ENCODE measurements around the gene EML1.

Gene EML1

GRCh38 chr14:99751539-99752485, 41.4 kb upstream of the EML1 start:
- no CpG with 5 or more reads among the region's 25 CpGs for WGBS (ENCODE audit: extremely low coverage, insufficient coverage, low lambda C conversion rate)
- Histone ChIP-seq H3K56ac (ENCODE audit: low read length) (no peak overlapping the region), H3K27ac (ENCODE audit: low read depth, low read length) (no peak overlapping the region)

GRCh38 chr14:99752486-99753121, 40.6 kb upstream of the EML1 start:
- Histone ChIP-seq H3K79me1 (ENCODE audit: low read length) (no peaks in the 10 kb centered on the region), H4K8ac (ENCODE audit: low read depth, low read length) (no peak overlapping the region), H3K18ac (ENCODE audit: low read length) (no peak overlapping the region), H3K36me3 (ENCODE audit: control insufficient read depth, insufficient read depth, low read length) (no peaks in the 10 kb centered on the region), H2AK5ac (ENCODE audit: low read length) (no peak overlapping the region), H2BK15ac (replicated peaks; ENCODE audit: low read depth) (no peak overlapping the region), H3K4me2 (ENCODE audit: low read length) (no peak overlapping the region), H3K4me3 (ENCODE audit: low read length) (no peak overlapping the region), H3K27ac (ENCODE audit: low read depth, low read length) (no peak overlapping the region), H2BK120ac (ENCODE audit: low read depth, low read length) (no peak overlapping the region), H3K23ac (ENCODE audit: low read length) (no peak overlapping the region), H2BK5ac (ENCODE audit: low read length) (no peak overlapping the region), H3K4ac (ENCODE audit: low read depth, low read length) (no peak overlapping the region), H3K56ac (ENCODE audit: low read length) (no peak overlapping the region), H3K79me2 (ENCODE audit: control insufficient read depth, insufficient read depth, low read length) (no peaks in the 10 kb centered on the region), H3K9ac (ENCODE audit: low read length) (no peak overlapping the region), H3K27me3 (ENCODE audit: insufficient read depth, low read length, poor library complexity) (no peaks in the 10 kb centered on the region), H3K4me1 (ENCODE audit: control insufficient read depth, low read depth, low read length) (no peaks in the 10 kb centered on the region), H4K5ac (ENCODE audit: low read length) (no peak overlapping the region)
- WGBS (ENCODE audit: extremely low coverage, insufficient coverage, low lambda C conversion rate) = no CpG with 5 or more reads among the region's 9 CpGs
- no peak for DNase-seq

More at GRCh38 chr14:99751539-99752485, 41.4 kb upstream of the EML1 start:
- Histone ChIP-seq H3K27me3 (ENCODE audit: insufficient read depth, low read length, poor library complexity) (no peaks in the 10 kb centered on the region), H3K18ac (ENCODE audit: low read length) (no peak overlapping the region), H3K4ac (ENCODE audit: low read depth, low read length) (no peak overlapping the region), H3K23ac (ENCODE audit: low read length) (no peak overlapping the region), H3K4me1 (ENCODE audit: control insufficient read depth, low read depth, low read length) (no peaks in the 10 kb centered on the region), H3K4me3 (ENCODE audit: low read length) (no peak overlapping the region), H3K9ac (ENCODE audit: low read length) (no peak overlapping the region), H2BK5ac (ENCODE audit: low read length) (no peak overlapping the region), H3K4me2 (ENCODE audit: low read length) (no peak overlapping the region), H4K5ac (ENCODE audit: low read length) (no peak overlapping the region), H2AK5ac (ENCODE audit: low read length) (no peak overlapping the region), H2BK120ac (ENCODE audit: low read depth, low read length) (no peak overlapping the region), H4K8ac (ENCODE audit: low read depth, low read length) (no peak overlapping the region), H3K79me2 (ENCODE audit: control insufficient read depth, insufficient read depth, low read length) (no peaks in the 10 kb centered on the region), H3K79me1 (ENCODE audit: low read length) (no peaks in the 10 kb centered on the region), H3K36me3 (ENCODE audit: control insufficient read depth, insufficient read depth, low read length) (no peaks in the 10 kb centered on the region), H2BK15ac (replicated peaks; ENCODE audit: low read depth) (no peak overlapping the region)
- no peak for DNase-seq

GRCh38 chr14:99753225-99754140, 39.7 kb upstream of the EML1 start:
- Histone ChIP-seq H3K27me3 (ENCODE audit: insufficient read depth, low read length, poor library complexity) (no peaks in the 10 kb centered on the region), H2BK15ac (replicated peaks; ENCODE audit: low read depth) (no peak overlapping the region), H3K4me1 (ENCODE audit: control insufficient read depth, low read depth, low read length) (no peaks in the 10 kb centered on the region), H4K5ac (ENCODE audit: low read length) (no peak overlapping the region), H3K4me2 (ENCODE audit: low read length) (no peak overlapping the region), H3K9ac (ENCODE audit: low read length) (no peak overlapping the region), H3K36me3 (ENCODE audit: control insufficient read depth, insufficient read depth, low read length) (no peaks in the 10 kb centered on the region), H3K79me1 (ENCODE audit: low read length) (no peaks in the 10 kb centered on the region), H3K27ac (ENCODE audit: low read depth, low read length) (no peak overlapping the region), H3K4me3 (ENCODE audit: low read length) (no peak overlapping the region), H3K18ac (ENCODE audit: low read length) (no peak overlapping the region), H3K4ac (ENCODE audit: low read depth, low read length) (no peak overlapping the region), H3K23ac (ENCODE audit: low read length) (no peak overlapping the region), H2BK5ac (ENCODE audit: low read length) (no peak overlapping the region), H4K8ac (ENCODE audit: low read depth, low read length) (no peak overlapping the region), H2AK5ac (ENCODE audit: low read length) (no peak overlapping the region), H3K79me2 (ENCODE audit: control insufficient read depth, insufficient read depth, low read length) (no peaks in the 10 kb centered on the region), H2BK120ac (ENCODE audit: low read depth, low read length) (no peak overlapping the region), H3K56ac (ENCODE audit: low read length) (no peak overlapping the region)
- WGBS (ENCODE audit: extremely low coverage, insufficient coverage, low lambda C conversion rate) = no CpG with 5 or more reads among the region's 16 CpGs
- peak; percentile 48 for DNase-seq

GRCh38 chr14:99754141-99755067, 38.8 kb upstream of the EML1 start:
- H3K27ac ChIP-seq (ENCODE audit: low read depth, low read length) = no peak overlapping the region
- H2BK15ac ChIP-seq (replicated peaks; ENCODE audit: low read depth) = no peak overlapping the region
- no peaks in the 10 kb centered on the region for H3K27me3 ChIP-seq (ENCODE audit: insufficient read depth, low read length, poor library complexity)
- no peak overlapping the region for H2BK120ac ChIP-seq (ENCODE audit: low read depth, low read length)
- no peaks in the 10 kb centered on the region for H3K36me3 ChIP-seq (ENCODE audit: control insufficient read depth, insufficient read depth, low read length)
- H3K4me3 ChIP-seq (ENCODE audit: low read length) = no peak overlapping the region
- no peak overlapping the region for H3K4ac ChIP-seq (ENCODE audit: low read depth, low read length)
- H3K79me1 ChIP-seq (ENCODE audit: low read length) = no peaks in the 10 kb centered on the region
- H4K5ac ChIP-seq (ENCODE audit: low read length) = no peak overlapping the region
- no peaks in the 10 kb centered on the region for H3K79me2 ChIP-seq (ENCODE audit: control insufficient read depth, insufficient read depth, low read length)
- no peak overlapping the region for H2AK5ac ChIP-seq (ENCODE audit: low read length)
- no peak overlapping the region for H3K56ac ChIP-seq (ENCODE audit: low read length)
- DNase-seq = no peak
- no peak overlapping the region for H2BK5ac ChIP-seq (ENCODE audit: low read length)
- no peak overlapping the region for H3K4me2 ChIP-seq (ENCODE audit: low read length)
- H3K23ac ChIP-seq (ENCODE audit: low read length) = no peak overlapping the region
- H3K9ac ChIP-seq (ENCODE audit: low read length) = no peak overlapping the region
- H3K18ac ChIP-seq (ENCODE audit: low read length) = no peak overlapping the region
- no peaks in the 10 kb centered on the region for H3K4me1 ChIP-seq (ENCODE audit: control insufficient read depth, low read depth, low read length)
- no peak overlapping the region for H4K8ac ChIP-seq (ENCODE audit: low read depth, low read length)
- no CpG with 5 or more reads among the region's 24 CpGs for WGBS (ENCODE audit: extremely low coverage, insufficient coverage, low lambda C conversion rate)

GRCh38 chr14:99755068-99755405, 38.2 kb upstream of the EML1 start:
- Histone ChIP-seq H3K4me1 (ENCODE audit: control insufficient read depth, low read depth, low read length) (no peaks in the 10 kb centered on the region), H3K4me3 (ENCODE audit: low read length) (no peak overlapping the region)

More at GRCh38 chr14:99755068-99755405, 38.2 kb upstream of the EML1 start:
- H3K18ac ChIP-seq (ENCODE audit: low read length) = no peak overlapping the region
- no peak overlapping the region for H3K4me2 ChIP-seq (ENCODE audit: low read length)
- no peaks in the 10 kb centered on the region for H3K27me3 ChIP-seq (ENCODE audit: insufficient read depth, low read length, poor library complexity)
- no peak overlapping the region for H3K9ac ChIP-seq (ENCODE audit: low read length)
- no peaks in the 10 kb centered on the region for H3K79me2 ChIP-seq (ENCODE audit: control insufficient read depth, insufficient read depth, low read length)
- H3K23ac ChIP-seq (ENCODE audit: low read length) = no peak overlapping the region
- no peaks in the 10 kb centered on the region for H3K36me3 ChIP-seq (ENCODE audit: control insufficient read depth, insufficient read depth, low read length)
- no peak overlapping the region for H2BK15ac ChIP-seq (replicated peaks; ENCODE audit: low read depth)
- no peak overlapping the region for H4K5ac ChIP-seq (ENCODE audit: low read length)
- no peaks in the 10 kb centered on the region for H3K79me1 ChIP-seq (ENCODE audit: low read length)
- H3K4ac ChIP-seq (ENCODE audit: low read depth, low read length) = no peak overlapping the region
- no peak overlapping the region for H2BK5ac ChIP-seq (ENCODE audit: low read length)
- H2AK5ac ChIP-seq (ENCODE audit: low read length) = no peak overlapping the region
- WGBS (ENCODE audit: extremely low coverage, insufficient coverage, low lambda C conversion rate) = no CpG with 5 or more reads among the region's 8 CpGs
- DNase-seq = no peak
- no peak overlapping the region for H2BK120ac ChIP-seq (ENCODE audit: low read depth, low read length)
- H4K8ac ChIP-seq (ENCODE audit: low read depth, low read length) = no peak overlapping the region
- no peak overlapping the region for H3K27ac ChIP-seq (ENCODE audit: low read depth, low read length)
- no peak overlapping the region for H3K56ac ChIP-seq (ENCODE audit: low read length)
